H1 (cell line): ENCODE results near the gene SLC25A28. TPM values are rescaled to one million over a fixed set of nuclear protein-coding genes. Genes with fewer than 3 reads are reported as not detected.
A peak's percentile ranks its signal among the peaks of the same experiment; 100 is the strongest.
"Not testable (repeated sequence)": the region's sequence is repeated elsewhere in the genome, so short reads cannot be mapped to it uniquely, and the experiment has no call there.

Experiments
- CTCF ChIA-PET: fragments of 300-600 bp; sonication (Branson Sonifier 250); formaldehyde crosslinking; loops from one replicate; lab custom pipeline; 2021; ENCODE audit not compliant: partially characterized antibody; lab: Charles Lee
- POLR2A ChIA-PET: fragments of 300-600 bp; sonication (Branson Sonifier 250); formaldehyde crosslinking; loops from one replicate; lab custom pipeline; 2021; ENCODE audit warnings: inconsistent platforms; ENCODE audit not compliant: partially characterized antibody; lab: Charles Lee
- DNase-seq, 2 experiments: peaks; one replicate each; pipeline versions ENCODE4 v3.0.0 to v3.0.0-alpha.2; 2010 to 2022; ENCODE audit warnings: low spot score in 2 of 2, low read depth in 1 of 2, mixed read lengths in 1 of 2
- FAIRE-seq: peaks from 2 replicates; lab custom pipeline; 2011; peaks lifted over from hg19 to GRCh38; lab: Jason Lieb, UNC
- H2AFZ ChIP-seq: 2 replicates; pipeline ENCODE4 v1.8.1; 2012; ENCODE audit warnings: low read length, inconsistent platforms
- H2AK5ac ChIP-seq: 2 replicates; pipeline ENCODE4 v1.6.1; 2013; ENCODE audit warnings: low read depth, low read length
- H2BK120ac ChIP-seq: replicated peaks from 2 replicates; pipeline ENCODE3; 2013; ENCODE audit warnings: low read depth, low read length, inconsistent platforms
- H2BK12ac ChIP-seq: 2 replicates; pipeline ENCODE4 v1.6.1; 2013; ENCODE audit warnings: low read depth, low read length
- H2BK15ac ChIP-seq: 2 replicates; pipeline ENCODE4 v1.6.1; 2013; ENCODE audit warnings: low read length
- H2BK20ac ChIP-seq: 2 replicates; pipeline ENCODE4 v1.6.1; 2013; ENCODE audit warnings: low read length
- H2BK5ac ChIP-seq: 2 replicates; pipeline ENCODE4 v1.6.1; 2013; ENCODE audit warnings: low read depth, low read length
- H3K14ac ChIP-seq: 2 replicates; pipeline ENCODE4 v1.6.1; 2013; ENCODE audit warnings: inconsistent platforms; ENCODE audit not compliant: insufficient read length
- H3K18ac ChIP-seq: 2 replicates; pipeline ENCODE4 v1.6.1; 2013; ENCODE audit warnings: low read length; ENCODE audit errors: extremely low read depth
- H3K23ac ChIP-seq: 2 replicates; pipeline ENCODE4 v1.6.1; 2013; ENCODE audit warnings: inconsistent platforms; ENCODE audit not compliant: insufficient read length
- H3K23me2 ChIP-seq: 2 replicates; pipeline ENCODE4 v1.6.1; 2013; ENCODE audit warnings: low read depth, low read length
- H3K27ac ChIP-seq: 2 replicates; pipeline ENCODE4 v1.6.1; 2011; ENCODE audit warnings: low read depth, low read length, inconsistent platforms
- H3K27me3 ChIP-seq, 4 experiments: replicated peaks in 1 of 4; 1 replicate in 1 of 4; 2 replicates in 3 of 4; pipeline versions ENCODE4 v1.6.1 to v1.8.1; 2011 to 2013; ENCODE audit warnings: low read length in 3 of 4, mild to moderate bottlenecking in 3 of 4, inconsistent platforms in 2 of 4, mixed read lengths in 2 of 4, moderate library complexity in 1 of 4; ENCODE audit not compliant: control insufficient read depth in 3 of 4, insufficient read depth in 3 of 4; ENCODE audit errors: extremely low read depth in 1 of 4
- H3K36me3 ChIP-seq, 4 experiments: 2 replicates each; pipeline versions ENCODE4 v1.6.1 to v1.8.1; 2011 to 2013; ENCODE audit warnings: mild to moderate bottlenecking in 4 of 4, low read length in 3 of 4, moderate library complexity in 2 of 4, control low read depth in 1 of 4, inconsistent platforms in 1 of 4; ENCODE audit not compliant: insufficient read depth in 4 of 4, control insufficient read depth in 2 of 4
- H3K4ac ChIP-seq: replicated peaks from 2 replicates; pipeline ENCODE3; 2013; ENCODE audit warnings: low read length, low read depth, mixed read lengths, inconsistent platforms; ENCODE audit not compliant: insufficient read length
- H3K4me1 ChIP-seq, 4 experiments: replicated peaks in 1 of 4; 1 replicate in 1 of 4; 2 replicates in 3 of 4; pipeline versions ENCODE4 v1.6.1 to v1.8.1; 2011 to 2013; ENCODE audit warnings: low read length in 3 of 4, inconsistent platforms in 2 of 4, mixed read lengths in 1 of 4; ENCODE audit not compliant: insufficient read depth in 4 of 4, control insufficient read depth in 3 of 4
- H3K4me2 ChIP-seq, 2 experiments: 2 replicates each; pipeline versions ENCODE4 v1.6.1 to v1.8.1; 2011 to 2013; ENCODE audit warnings: low read depth in 2 of 2, low read length in 2 of 2, control low read depth in 1 of 2, inconsistent platforms in 1 of 2, mild to moderate bottlenecking in 1 of 2; ENCODE audit not compliant: insufficient read depth in 1 of 2
- H3K4me3 ChIP-seq, 4 experiments: fragments of 200-600, 300-600 bp in 1 of 4; sonication (generic), shearing (Covaris generic), sonication (Bioruptor Twin) in 1 of 4; 2 replicates each; pipeline versions ENCODE4 v1.5.1 to v1.8.1; 2011 to 2016; ENCODE audit warnings: low read length in 4 of 4, low read depth in 3 of 4, control low read depth in 2 of 4, inconsistent platforms in 2 of 4, mild to moderate bottlenecking in 2 of 4, mixed read lengths in 1 of 4, moderate library complexity in 1 of 4; ENCODE audit not compliant: insufficient read depth in 2 of 4; ENCODE audit errors: extremely low read depth in 1 of 4
- H3K56ac ChIP-seq: replicated peaks from 2 replicates; pipeline ENCODE3; 2013; ENCODE audit warnings: low read depth, mild to moderate bottlenecking, mixed read lengths, low read length, inconsistent platforms; ENCODE audit not compliant: insufficient read length
- H3K79me1 ChIP-seq: 2 replicates; pipeline ENCODE4 v1.6.1; 2013; ENCODE audit warnings: low read depth, low read length, control low read depth
- H3K79me2 ChIP-seq, 2 experiments: 2 replicates each; pipeline versions ENCODE4 v1.6.1 to v1.8.1; 2012 to 2013; ENCODE audit warnings: low read length in 2 of 2, mild to moderate bottlenecking in 2 of 2, inconsistent platforms in 1 of 2; ENCODE audit not compliant: insufficient read depth in 2 of 2, control insufficient read depth in 1 of 2
- H3K9ac ChIP-seq, 4 experiments: replicated peaks in 1 of 4; 1 replicate in 1 of 4; 2 replicates in 3 of 4; pipeline versions ENCODE4 v1.6.1 to v1.8.1; 2011 to 2013; ENCODE audit warnings: low read depth in 3 of 4, low read length in 3 of 4, control low read depth in 2 of 4, mild to moderate bottlenecking in 2 of 4, moderate library complexity in 2 of 4, inconsistent platforms in 1 of 4; ENCODE audit errors: extremely low read depth in 1 of 4
- H3K9me3 ChIP-seq, 2 experiments: 2 replicates each; pipeline versions ENCODE4 v1.6.1 to v1.8.1; 2012 to 2013; ENCODE audit warnings: mild to moderate bottlenecking in 2 of 2, moderate library complexity in 2 of 2, control low read depth in 1 of 2, inconsistent platforms in 1 of 2, low read depth in 1 of 2, low read length in 1 of 2, mixed read lengths in 1 of 2; ENCODE audit not compliant: insufficient read depth in 2 of 2
- H4K20me1 ChIP-seq, 2 experiments: replicated peaks in 1 of 2; 2 replicates each; pipeline versions ENCODE3 to v1.8.1; 2011 to 2013; ENCODE audit warnings: inconsistent platforms in 2 of 2, low read length in 2 of 2, mild to moderate bottlenecking in 1 of 2; ENCODE audit not compliant: insufficient read depth in 2 of 2, control insufficient read depth in 1 of 2
- H4K5ac ChIP-seq: 2 replicates; pipeline ENCODE4 v1.6.1; 2013; ENCODE audit warnings: low read length, low read depth, mixed read lengths, inconsistent platforms; ENCODE audit not compliant: insufficient read length
- H4K8ac ChIP-seq: 2 replicates; pipeline ENCODE4 v1.8.0; 2013; ENCODE audit warnings: mild to moderate bottlenecking, moderate library complexity, low read length, inconsistent platforms; ENCODE audit not compliant: insufficient read depth; ENCODE audit errors: extremely low read depth
- H4K91ac ChIP-seq: replicated peaks from 2 replicates; pipeline ENCODE3; 2013; ENCODE audit warnings: low read length, mixed read lengths, inconsistent platforms; ENCODE audit not compliant: insufficient read length
- SRF ChIP-seq: IDR thresholded peaks from 2 replicates; pipeline ENCODE4 v1.6.1; 2011; ENCODE audit warnings: mild to moderate bottlenecking, low read depth, low read length, moderate library complexity
- WGBS, 2 experiments: shearing (Covaris generic) in 1 of 2; methylation state at CpG; one replicate each; pipeline versions ENCODE4 v1.1.6 to v1.1.7; 2013 to 2015; ENCODE audit warnings: low lambda C conversion rate in 2 of 2, mixed read lengths in 2 of 2, inconsistent platforms in 1 of 2, low coverage in 1 of 2, missing lambda C conversion rate in 1 of 2; ENCODE audit not compliant: insufficient replicate concordance in 2 of 2, insufficient coverage in 1 of 2, insufficient read length in 1 of 2; ENCODE audit errors: extremely low coverage in 1 of 2, missing lambda C conversion rate in 1 of 2; 5-methylcytosine and 5-hydroxymethylcytosine counted together
- polyA plus RNA-seq, 7 experiments: library from polyadenylated mRNA; depleted of rRNA in 3 of 7; stranded (reverse) in 5 of 7; unstranded in 2 of 7; fragments of >200 nt in 5 of 7; fragments of 200-250 nt in 2 of 7; gene quantifications; 1 replicate in 5 of 7; 2 replicates in 1 of 7; 4 replicates in 1 of 7; pipeline versions ENCODE4 v1.2.1 to v1.2.3, GENCODE V29; 2011 to 2013; ENCODE audit warnings: missing spikeins in 2 of 7, mixed read lengths in 2 of 7
- total RNA-seq: library from RNA; stranded (reverse); fragmentation: NEBNext Ultra II Directional; extraction: Animal tissue kit (Norgen Biotek cat#: 25700); gene quantifications from 2 replicates; pipeline ENCODE4 v1.2.1, GENCODE V29; 2021

SLC25A28 gene
- total and polyA plus RNA-seq, 2 of the 8 experiments (the other 6 are each of a cell fraction or from before 2014, with no cell fraction given): 17.2 to 18.5 TPM

DNA sequence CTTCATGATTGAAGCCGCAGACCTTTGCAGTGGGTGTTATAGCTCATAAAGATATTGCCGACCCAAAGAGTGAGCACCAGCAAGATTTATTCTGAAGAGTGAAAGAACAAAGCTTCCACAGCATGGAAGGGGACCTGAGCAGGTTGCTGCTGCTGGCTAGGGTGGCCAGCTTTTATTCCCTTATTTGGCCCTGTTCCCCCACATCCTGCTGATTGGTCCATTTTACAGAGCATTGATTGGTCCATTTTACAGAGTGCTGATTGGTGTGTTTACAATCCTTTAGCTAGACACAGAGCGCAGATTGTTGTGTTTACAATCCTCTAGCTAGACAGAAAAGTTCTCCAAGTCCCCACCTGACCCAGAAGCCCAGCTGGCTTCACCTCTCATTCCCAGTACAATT, 4.9 kb upstream of the SLC25A28 start:
- H2AK5ac ChIP-seq, H3K14ac ChIP-seq, FAIRE-seq, H3K9ac ChIP-seq, H2AFZ ChIP-seq, H4K91ac ChIP-seq, H3K4ac ChIP-seq, H3K4me2 ChIP-seq, H3K4me3 ChIP-seq, H2BK15ac ChIP-seq, H3K79me1 ChIP-seq, H2BK20ac ChIP-seq, DNase-seq, H3K4me1 ChIP-seq, POLR2A ChIA-PET, CTCF ChIA-PET, H3K23me2 ChIP-seq, H4K20me1 ChIP-seq, H2BK5ac ChIP-seq, H4K5ac ChIP-seq, H3K27me3 ChIP-seq, H4K8ac ChIP-seq, H3K36me3 ChIP-seq, H3K79me2 ChIP-seq, H2BK120ac ChIP-seq, H3K27ac ChIP-seq, H3K23ac ChIP-seq, H3K56ac ChIP-seq, H3K18ac ChIP-seq, H3K9me3 ChIP-seq, H2BK12ac ChIP-seq: not testable (repeated sequence)
- WGBS, 2 experiments: 33% methylated on average over 2 of the region's 3 CpGs; no CpG with 5 or more reads in 1 of the 2 experiments
- peak; percentile 83 for TF ChIP-seq SRF
